ENCODE results near the gene CD200.

CD200 gene

GRCh38 chr3:112331851-112332250 lies 1.1 kb upstream of the CD200 start:
- H3K27ac ChIP-seq: no peak overlapping the region
- TF ChIP-seq CTCF (IDR thresholded peaks at IDR 0.05): no peak
- no peak for TF ChIP-seq ZFX (IDR thresholded peaks at IDR 0.05; ENCODE audit: borderline replicate concordance)

- H3K27ac ChIP-seq: no peak overlapping the region
- TF ChIP-seq ZFX (IDR thresholded peaks at IDR 0.05; ENCODE audit: borderline replicate concordance): no peak
- no peak for TF ChIP-seq CTCF (IDR thresholded peaks at IDR 0.05)
Measured at GRCh38 chr3:112333381-112334317, 693 bp downstream of the CD200 start.

- TF ChIP-seq CTCF (IDR thresholded peaks at IDR 0.05) (no peak), ZFX (IDR thresholded peaks at IDR 0.05; ENCODE audit: borderline replicate concordance) (no peak)
- H3K27ac ChIP-seq: no peak overlapping the region
Measured at GRCh38 chr3:112334691-112335433, 1.9 kb downstream of the CD200 start.

GRCh38 chr3:112335434-112335781 lies 2.5 kb downstream of the CD200 start:
- H3K27ac ChIP-seq: no peak overlapping the region
- TF ChIP-seq CTCF (IDR thresholded peaks at IDR 0.05) (no peak), ZFX (IDR thresholded peaks at IDR 0.05; ENCODE audit: borderline replicate concordance) (no peak)

- no peak overlapping the region for H3K27ac ChIP-seq
- TF ChIP-seq ZFX (IDR thresholded peaks at IDR 0.05; ENCODE audit: borderline replicate concordance): no peak
- TF ChIP-seq CTCF (IDR thresholded peaks at IDR 0.05): no peak
Measured at GRCh38 chr3:112338021-112338726, 5.2 kb downstream of the CD200 start.

- no peak overlapping the region for H3K27ac ChIP-seq
- no peak for TF ChIP-seq CTCF (IDR thresholded peaks at IDR 0.05)
- TF ChIP-seq ZFX (IDR thresholded peaks at IDR 0.05; ENCODE audit: borderline replicate concordance): no peak
Measured at GRCh38 chr3:112338727-112339056, 5.7 kb downstream of the CD200 start.
